Measurements from ENCODE around the gene CEACAM16. TPM values are rescaled to one million over a fixed set of nuclear protein-coding genes. Genes with fewer than 3 reads are reported as not detected.

CEACAM16 gene
- total and polyA plus RNA-seq, 12 donors, result 0.27 to 1.4 (median 0.57) TPM; not detected in 7

- Histone ChIP-seq H3K36me3 (replicated peaks in 1 of 2) (no peaks in the 10 kb centered on the region), H3K4me3 (no peak overlapping the region), H3K27ac (peak overlapping the region; percentile 73 to 98 (median 85)), H3K27me3 (no peaks in the 10 kb centered on the region), H3K4me1 (replicated peaks in 1 of 2) (peaks cover 55 to 70% of the 10 kb centered on the region in 2 donors), H3K9me3 (replicated peaks in 1 of 3) (no peaks in the 10 kb centered on the region)
- TF ChIP-seq POLR2A (IDR thresholded peaks at IDR 0.05) (no peak), CTCF (IDR thresholded peaks at IDR 0.05) (no peak)
- DNase-seq, result peak in 3 of 7 donors; percentile 47 to 63 (median 61)
- WGBS, 4 donors, result 70 to 88% (median 76%) methylated on average over 3 of the region's 3 CpGs
- intact Hi-C loops (cut with DNase I), result no loop called here
Observed at GRCh38 chr19:44744871-44745332, 46.0 kb downstream of the CEACAM16 start.

GRCh38 chr19:44745341-44745831 lies 46.4 kb downstream of the CEACAM16 start:
- Histone ChIP-seq H3K4me3 (no peak overlapping the region), H3K36me3 (replicated peaks in 1 of 2) (peaks cover 0 to under 1% of the 10 kb centered on the region in 2 donors), H3K4me1 (replicated peaks in 1 of 2) (peaks cover 53 to 73% of the 10 kb centered on the region in 2 donors), H3K27me3 (no peaks in the 10 kb centered on the region), H3K27ac (peak overlapping the region; percentile 73 to 98 (median 85)), H3K9me3 (replicated peaks in 1 of 3) (no peaks in the 10 kb centered on the region)
- peak; percentile 50 to 80 (median 78) for DNase-seq
- 24 to 69% (median 39%) methylated on average over 10 of the region's 10 CpGs for WGBS, 4 donors
- intact Hi-C loops (cut with DNase I), result no loop called here
- no peak for TF ChIP-seq CTCF (IDR thresholded peaks at IDR 0.05)
- no peak for TF ChIP-seq POLR2A (IDR thresholded peaks at IDR 0.05)

- peaks cover 46 to 73% of the 10 kb centered on the region in 2 donors for H3K4me1 ChIP-seq (replicated peaks in 1 of 2)
- DNase-seq, result no peak
- no peaks in the 10 kb centered on the region for H3K27me3 ChIP-seq
- no peaks in the 10 kb centered on the region for H3K9me3 ChIP-seq (replicated peaks in 1 of 3)
- peak overlapping the region in 4 of 5 donors; percentile 73 to 98 (median 90) for H3K27ac ChIP-seq
- intact Hi-C loops (cut with DNase I), result no loop called here
- peaks cover 0 to 7% of the 10 kb centered on the region in 2 donors for H3K36me3 ChIP-seq (replicated peaks in 1 of 2)
- 76 to 82% (median 82%) methylated on average over 4 of the region's 4 CpGs for WGBS, 4 donors
- H3K4me3 ChIP-seq, result no peak overlapping the region
- no peak for TF ChIP-seq CTCF (IDR thresholded peaks at IDR 0.05)
- no peak for TF ChIP-seq POLR2A (IDR thresholded peaks at IDR 0.05)
Observed at GRCh38 chr19:44745887-44746600, 47.1 kb downstream of the CEACAM16 start.

- Histone ChIP-seq H3K9me3 (replicated peaks in 1 of 3) (no peaks in the 10 kb centered on the region), H3K4me1 (replicated peaks in 1 of 2) (peaks cover 42 to 73% of the 10 kb centered on the region in 2 donors), H3K36me3 (replicated peaks in 1 of 2) (peaks cover 0 to 12% of the 10 kb centered on the region in 2 donors), H3K4me3 (no peak overlapping the region), H3K27me3 (no peaks in the 10 kb centered on the region), H3K27ac (peak overlapping the region in 4 of 5 donors; percentile 73 to 98 (median 90))
- intact Hi-C loops (cut with DNase I), result no loop called here
- WGBS, 4 donors, result 75 to 94% (median 90%) methylated on average over 5 of the region's 5 CpGs
- DNase-seq, result peak in 1 of 7 donors; percentile 46
- TF ChIP-seq POLR2A (IDR thresholded peaks at IDR 0.05), result no peak
- TF ChIP-seq CTCF (IDR thresholded peaks at IDR 0.05), result no peak
Observed at GRCh38 chr19:44746616-44746945, 47.6 kb downstream of the CEACAM16 start.
